Measurements from ENCODE around the gene ZFYVE27.

Gene ZFYVE27

GRCh38 chr10:97771055-97771891, 34.3 kb downstream of the ZFYVE27 start (continued):
- no peak for TF ChIP-seq PRDM2 (tag by site-specific recombination; IDR thresholded peaks at IDR 0.05; ENCODE audit: borderline replicate concordance)
- peak; percentile 84 for TF ChIP-seq EGR2 (tag by site-specific recombination; IDR thresholded peaks at IDR 0.05; ENCODE audit: low read depth)
- no peak for TF ChIP-seq ZNF37A (tag by site-specific recombination; IDR thresholded peaks at IDR 0.05)
- no peak for TF ChIP-seq ZNF292 (tag by site-specific recombination; IDR thresholded peaks at IDR 0.05; ENCODE audit: borderline replicate concordance, low read depth)
- TF ChIP-seq AEBP2 (tag by site-specific recombination; IDR thresholded peaks at IDR 0.05; ENCODE audit: borderline replicate concordance) = no peak
- TF ChIP-seq ZNF677 (tag by site-specific recombination; IDR thresholded peaks at IDR 0.05) = no peak; the same call in 1 of the 2 replicates
- no peak for TF ChIP-seq GLI2 (tag by site-specific recombination; IDR thresholded peaks at IDR 0.05; ENCODE audit: borderline replicate concordance, low read depth)
- TF ChIP-seq YY1 (tag by site-specific recombination; IDR thresholded peaks at IDR 0.05) = no peak; the same call in 1 of the 2 replicates
- peak; percentile 33 for TF ChIP-seq ZBTB8A (tag by site-specific recombination; IDR thresholded peaks at IDR 0.05)
- no peak for TF ChIP-seq HOXC10 (CRISPR knock-in tag; IDR thresholded peaks at IDR 0.05)
- TF ChIP-seq ZFHX2 (tag by site-specific recombination; conservative IDR thresholded peaks at IDR 0.05) = peak; percentile 91
- no peak for TF ChIP-seq ZNF654 (tag by site-specific recombination; IDR thresholded peaks at IDR 0.05; ENCODE audit: low read depth)
- TF ChIP-seq ZFP3 (tag by site-specific recombination; IDR thresholded peaks at IDR 0.05; ENCODE audit: low read depth) = no peak
- peak; percentile 36 for TF ChIP-seq PATZ1 (tag by site-specific recombination; IDR thresholded peaks at IDR 0.05)
- TF ChIP-seq ZBTB1 (tag by site-specific recombination; IDR thresholded peaks at IDR 0.05) = no peak
- TF ChIP-seq ZNF114 (tag by site-specific recombination; IDR thresholded peaks at IDR 0.05) = no peak
- peak; percentile 56; the same call in 1 of the 2 replicates for TF ChIP-seq ZNF76 (tag by site-specific recombination; IDR thresholded peaks at IDR 0.05; ENCODE audit: borderline replicate concordance, low read depth)
- no peak for TF ChIP-seq ZNF48 (tag by site-specific recombination; IDR thresholded peaks at IDR 0.05)
- TF ChIP-seq ZNF248 (tag by site-specific recombination; IDR thresholded peaks at IDR 0.05) = no peak
- no peak for TF ChIP-seq ZNF426 (tag by site-specific recombination; IDR thresholded peaks at IDR 0.05)
- TF ChIP-seq ZNF2 (tag by site-specific recombination; IDR thresholded peaks at IDR 0.05) = 0 out of 2 replicates have a peak, but pooled peaks have one; percentile 29
- TF ChIP-seq CTCF (tag by site-specific recombination; IDR thresholded peaks at IDR 0.05) = peak; percentile 75
- no peak for TF ChIP-seq ZBTB11 (tag by site-specific recombination; conservative IDR thresholded peaks at IDR 0.05; ENCODE audit: low read depth)
- TF ChIP-seq HOXD13 (CRISPR knock-in tag; IDR thresholded peaks at IDR 0.05; ENCODE audit: borderline replicate concordance) = no peak
- TF ChIP-seq OSR2 (tag by site-specific recombination; IDR thresholded peaks at IDR 0.05) = no peak

Data from HEK293 (cell line).